ENCODE results near the gene MMS19.
"Not testable (repeated sequence)": the region's sequence is repeated elsewhere in the genome, so short reads cannot be mapped to it uniquely, and the experiment has no call there.

The MMS19 gene

DNA sequence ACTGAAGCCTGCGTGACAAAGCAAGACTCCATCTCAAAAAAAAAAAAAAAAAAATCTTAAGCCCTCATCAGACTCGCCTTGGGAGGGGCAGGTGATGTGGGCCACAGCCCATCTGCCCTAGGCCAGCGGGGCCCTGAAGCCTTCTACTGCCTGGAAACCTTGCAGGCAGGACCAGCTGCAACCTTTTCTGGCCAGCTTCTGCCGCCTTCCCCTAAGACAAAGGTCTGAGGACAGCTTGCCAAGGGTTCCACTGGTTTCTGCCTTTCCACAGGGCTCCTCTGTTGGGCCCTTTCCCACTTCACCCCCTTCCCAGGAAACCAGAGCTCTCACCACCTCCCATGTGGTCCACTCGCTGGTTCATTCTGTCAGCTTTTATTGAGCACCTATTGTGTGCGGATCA, 35.7 kb upstream of the MMS19 start:
- no peaks in the 10 kb centered on the region for H3K36me3 Mint-ChIP-seq (ENCODE audit: low read depth)
- H3K27ac Mint-ChIP-seq, result no peak overlapping the region
- no peak overlapping the region for H3K4me3 Mint-ChIP-seq
- no peaks in the 10 kb centered on the region for H3K4me1 Mint-ChIP-seq (ENCODE audit: low read depth)
- no peaks in the 10 kb centered on the region for H3K27me3 Mint-ChIP-seq (ENCODE audit: low read depth)
- no peaks in the 10 kb centered on the region for H3K9me3 Mint-ChIP-seq

DNA sequence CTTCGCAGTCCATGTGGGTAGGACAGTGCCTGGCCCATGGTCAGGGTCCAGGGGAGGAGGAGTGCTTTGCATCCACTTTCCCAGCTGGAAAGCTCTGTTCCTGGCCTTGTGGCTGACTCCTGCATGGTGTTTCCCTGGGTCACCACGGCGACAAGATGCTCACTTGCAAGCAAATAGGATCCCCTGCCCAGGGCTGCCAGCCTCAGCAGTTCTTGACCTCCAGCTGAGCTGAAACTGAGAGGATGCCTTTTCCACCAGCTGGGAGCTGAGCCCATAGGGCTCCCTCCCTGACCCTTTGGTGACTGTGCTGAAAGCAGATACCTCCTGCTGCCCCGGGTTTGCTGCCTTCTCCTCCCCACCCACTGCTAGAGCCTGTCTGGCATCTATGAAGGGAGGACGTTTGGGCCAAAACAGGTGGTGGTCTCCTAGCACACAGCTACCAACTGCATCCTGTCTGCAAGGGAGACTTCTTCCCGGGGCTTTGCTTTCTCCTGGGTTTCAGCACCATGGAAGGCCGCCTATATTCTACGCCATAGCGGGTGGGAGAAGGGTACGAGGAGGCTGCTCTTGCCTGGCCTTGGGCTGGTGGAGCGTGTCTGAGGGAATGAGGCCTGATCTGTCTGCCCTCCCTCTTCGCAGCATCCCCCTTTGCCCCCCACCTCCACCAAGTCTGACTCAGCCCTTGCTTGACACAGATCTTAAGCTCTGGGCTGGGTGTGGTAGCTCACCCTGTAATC, 34.9 kb upstream of the MMS19 start:
- Mint-ChIP-seq H3K36me3 (ENCODE audit: low read depth) (no peaks in the 10 kb centered on the region), H3K4me3 (no peak overlapping the region), H3K27ac (no peak overlapping the region), H3K9me3 (no peaks in the 10 kb centered on the region), H3K27me3 (ENCODE audit: low read depth) (no peaks in the 10 kb centered on the region), H3K4me1 (ENCODE audit: low read depth) (no peaks in the 10 kb centered on the region)

DNA sequence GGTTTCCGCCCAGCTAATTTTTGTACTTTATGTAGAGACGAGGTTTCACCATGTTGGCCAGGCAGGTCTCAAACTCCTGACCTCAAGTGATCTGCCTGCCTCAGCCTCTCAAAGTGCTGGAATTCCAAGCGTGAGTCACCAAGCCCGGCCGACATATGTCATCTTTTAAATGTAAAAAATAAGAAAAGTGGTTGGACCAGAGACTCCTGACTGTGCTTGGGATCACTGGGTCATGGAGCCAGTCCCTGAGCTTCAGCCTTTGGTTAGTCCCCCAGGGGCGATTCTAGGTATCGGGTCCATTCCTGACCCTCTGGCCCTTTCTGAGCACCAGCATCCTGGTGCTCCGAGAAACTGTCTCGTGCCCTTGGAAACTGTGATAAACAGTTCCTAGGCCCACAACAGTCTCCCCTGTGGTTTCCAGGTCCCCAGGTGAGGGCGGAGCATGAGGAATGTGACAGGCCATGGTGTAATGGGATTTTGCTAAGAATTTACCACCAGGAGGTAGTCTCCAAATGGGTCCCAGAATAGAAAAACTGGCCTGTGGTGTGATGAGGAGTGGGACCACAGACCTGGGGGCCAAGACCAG, 33.3 kb upstream of the MMS19 start:
- H3K36me3 Mint-ChIP-seq (ENCODE audit: low read depth), result no peaks in the 10 kb centered on the region
- H3K4me3 Mint-ChIP-seq, result no peak overlapping the region
- H3K27ac Mint-ChIP-seq, result no peak overlapping the region
- no peaks in the 10 kb centered on the region for H3K4me1 Mint-ChIP-seq (ENCODE audit: low read depth)
- H3K9me3 Mint-ChIP-seq, result no peaks in the 10 kb centered on the region
- no peaks in the 10 kb centered on the region for H3K27me3 Mint-ChIP-seq (ENCODE audit: low read depth)

DNA sequence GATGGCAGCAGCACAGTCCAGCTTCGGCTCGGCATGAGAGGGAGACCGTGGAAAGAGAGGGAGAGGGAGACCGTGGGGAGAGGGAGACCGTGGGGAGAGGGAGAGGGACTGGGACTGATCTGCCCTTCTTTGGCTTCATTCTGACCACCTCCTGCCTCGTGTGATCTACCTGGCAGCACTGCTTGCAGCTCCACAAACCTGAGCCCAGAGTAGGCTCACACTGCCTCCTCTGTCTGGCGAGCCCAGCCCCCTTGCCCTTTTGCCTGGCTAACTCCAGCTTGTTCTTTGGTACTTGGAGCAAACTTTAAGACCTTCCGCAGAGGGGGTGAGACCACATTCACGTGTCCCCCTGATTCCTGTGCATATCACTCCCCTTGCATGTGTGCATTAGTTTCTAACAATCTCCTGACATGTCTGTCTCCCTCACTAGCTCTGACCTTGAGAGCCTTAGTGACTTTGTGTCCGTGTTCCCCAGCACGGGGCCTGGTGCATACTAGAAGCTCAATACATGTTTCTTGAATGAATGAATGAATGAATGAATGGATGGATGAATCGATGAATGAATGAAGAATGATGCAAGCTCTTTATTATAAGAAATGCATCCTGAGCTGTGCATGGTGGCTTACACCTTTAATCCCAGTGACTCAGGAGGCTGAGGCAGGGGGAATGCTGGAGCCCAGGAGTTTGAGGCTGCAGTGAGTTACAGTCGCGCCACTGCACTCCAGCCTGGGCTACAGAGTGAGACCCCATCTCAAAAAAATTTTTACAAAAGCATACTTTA, 31.7 kb upstream of the MMS19 start:
- H3K27me3 Mint-ChIP-seq (ENCODE audit: low read depth), result peaks cover 7% of the 10 kb centered on the region
- H3K4me3 Mint-ChIP-seq, result no peak overlapping the region
- H3K36me3 Mint-ChIP-seq (ENCODE audit: low read depth), result no peaks in the 10 kb centered on the region
- H3K4me1 Mint-ChIP-seq (ENCODE audit: low read depth), result no peaks in the 10 kb centered on the region
- H3K27ac Mint-ChIP-seq, result no peak overlapping the region
- H3K9me3 Mint-ChIP-seq, result no peaks in the 10 kb centered on the region

DNA sequence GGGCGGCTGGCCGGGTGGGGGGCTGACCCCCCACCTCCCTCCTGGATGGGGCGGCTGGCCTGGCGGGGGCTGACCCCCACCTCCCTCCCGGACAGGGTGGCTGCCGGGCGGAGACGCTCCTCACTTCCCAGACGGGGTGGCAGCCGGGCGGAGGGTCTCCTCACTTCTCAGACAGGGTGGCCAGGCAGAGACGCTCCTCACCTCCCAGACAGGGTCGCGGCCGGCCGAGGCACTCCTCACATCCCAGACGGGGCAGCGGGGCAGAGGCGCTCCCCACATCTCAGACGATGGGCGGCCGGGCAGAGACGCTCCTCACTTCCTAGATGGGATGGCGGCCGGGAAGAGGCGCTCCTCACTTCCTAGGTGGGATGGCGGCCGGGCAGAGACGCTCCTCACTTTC, 30.7 kb upstream of the MMS19 start:
- not testable (repeated sequence) for H3K27me3 Mint-ChIP-seq (ENCODE audit: low read depth); H3K4me3 Mint-ChIP-seq; H3K36me3 Mint-ChIP-seq (ENCODE audit: low read depth); H3K4me1 Mint-ChIP-seq (ENCODE audit: low read depth); H3K27ac Mint-ChIP-seq; H3K9me3 Mint-ChIP-seq

DNA sequence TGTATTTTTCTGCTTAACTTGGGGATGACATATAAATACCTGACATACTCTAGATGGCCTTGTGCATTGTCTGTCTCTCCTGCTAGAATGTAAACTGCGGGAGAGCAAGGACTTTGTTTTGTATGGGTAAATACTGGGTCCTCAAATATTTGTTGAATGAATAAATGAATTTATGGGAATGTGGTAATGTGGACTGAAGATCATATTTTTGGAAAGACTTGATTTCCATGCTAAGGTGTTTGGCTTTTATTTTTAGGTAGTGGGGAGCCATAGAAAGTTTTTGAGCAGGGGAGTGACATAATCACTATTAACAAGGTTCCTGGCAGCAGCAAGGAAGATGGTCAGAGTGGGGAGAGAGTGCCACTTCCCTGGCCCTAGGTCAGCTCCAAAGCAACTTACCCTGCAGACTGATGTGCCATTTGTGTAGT, 27.5 kb upstream of the MMS19 start:
- H3K27me3 Mint-ChIP-seq (ENCODE audit: low read depth), result peaks cover 11% of the 10 kb centered on the region
- H3K36me3 Mint-ChIP-seq (ENCODE audit: low read depth), result no peaks in the 10 kb centered on the region
- H3K4me1 Mint-ChIP-seq (ENCODE audit: low read depth), result no peaks in the 10 kb centered on the region
- H3K27ac Mint-ChIP-seq, result no peak overlapping the region
- H3K9me3 Mint-ChIP-seq, result no peaks in the 10 kb centered on the region
- no peak overlapping the region for H3K4me3 Mint-ChIP-seq

DNA sequence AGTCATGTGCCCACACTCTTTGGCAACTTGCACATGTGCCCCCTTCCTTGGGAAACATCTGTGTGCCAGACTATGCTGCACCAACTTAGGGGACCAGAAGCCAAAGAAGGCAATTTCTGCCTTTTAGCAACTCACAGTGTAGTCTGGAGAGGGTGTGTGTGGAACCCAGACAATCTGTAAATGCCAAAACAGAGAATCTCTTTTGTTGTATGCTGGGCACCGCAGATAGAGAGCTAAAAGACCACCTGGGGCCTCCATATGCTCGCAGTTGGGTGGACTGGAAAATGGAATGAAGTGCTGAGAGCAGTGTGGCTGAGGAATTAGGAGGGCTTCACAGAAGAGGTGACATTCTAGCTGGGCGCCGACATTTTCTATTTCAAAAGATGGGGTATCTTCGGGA, 26.9 kb upstream of the MMS19 start:
- no peak overlapping the region for H3K4me3 Mint-ChIP-seq
- H3K4me1 Mint-ChIP-seq (ENCODE audit: low read depth), result no peaks in the 10 kb centered on the region
- H3K9me3 Mint-ChIP-seq, result no peaks in the 10 kb centered on the region
- H3K27me3 Mint-ChIP-seq (ENCODE audit: low read depth), result peaks cover 11% of the 10 kb centered on the region
- no peaks in the 10 kb centered on the region for H3K36me3 Mint-ChIP-seq (ENCODE audit: low read depth)
- no peak overlapping the region for H3K27ac Mint-ChIP-seq

DNA sequence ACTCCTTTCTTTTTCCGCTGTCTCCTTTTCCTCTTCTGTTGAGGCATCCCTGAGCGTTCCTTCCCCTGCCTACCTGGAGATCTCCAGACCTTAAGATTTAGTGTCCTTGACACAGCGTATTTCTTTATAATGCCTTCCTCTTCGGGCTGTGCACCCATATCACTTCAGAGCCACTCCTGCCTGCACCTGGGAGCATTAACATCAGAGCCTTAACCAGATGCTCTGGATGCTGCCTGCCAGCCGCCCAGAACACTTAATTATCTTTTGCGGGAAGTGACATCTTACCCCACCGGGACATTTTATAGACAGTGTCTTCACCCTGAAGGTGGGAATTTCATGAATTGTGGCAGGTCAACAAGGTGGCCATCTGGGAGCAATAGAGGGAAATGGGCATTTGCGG, 24.7 kb upstream of the MMS19 start:
- Mint-ChIP-seq H3K27me3 (ENCODE audit: low read depth) (peaks cover 20% of the 10 kb centered on the region), H3K4me3 (no peak overlapping the region), H3K36me3 (ENCODE audit: low read depth) (no peaks in the 10 kb centered on the region), H3K9me3 (no peaks in the 10 kb centered on the region), H3K27ac (no peak overlapping the region), H3K4me1 (ENCODE audit: low read depth) (no peaks in the 10 kb centered on the region)

DNA sequence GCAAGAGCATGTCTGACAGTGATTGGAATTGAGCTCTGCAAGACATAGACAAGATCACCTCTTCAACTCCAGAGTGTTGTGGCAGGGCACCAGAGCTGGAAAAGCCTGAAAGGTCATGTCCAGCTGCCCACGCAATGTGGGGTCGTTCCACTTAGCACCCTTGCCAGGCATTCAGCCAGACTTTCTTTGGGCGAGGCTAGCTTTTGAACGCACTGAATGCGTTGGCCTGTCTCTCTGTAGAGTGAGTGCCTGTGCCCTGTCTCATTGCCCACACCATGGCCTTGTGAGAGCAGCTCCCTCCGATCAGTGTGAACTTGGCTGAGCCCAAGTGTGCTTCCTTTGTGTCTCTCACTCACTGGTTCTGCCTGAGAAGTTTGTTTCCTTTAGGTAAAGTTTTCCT, 23.8 kb upstream of the MMS19 start:
- no peaks in the 10 kb centered on the region for H3K4me1 Mint-ChIP-seq (ENCODE audit: low read depth)
- H3K9me3 Mint-ChIP-seq, result no peaks in the 10 kb centered on the region
- H3K36me3 Mint-ChIP-seq (ENCODE audit: low read depth), result no peaks in the 10 kb centered on the region
- H3K4me3 Mint-ChIP-seq, result no peak overlapping the region
- H3K27ac Mint-ChIP-seq, result no peak overlapping the region
- peaks cover 20% of the 10 kb centered on the region for H3K27me3 Mint-ChIP-seq (ENCODE audit: low read depth)

DNA sequence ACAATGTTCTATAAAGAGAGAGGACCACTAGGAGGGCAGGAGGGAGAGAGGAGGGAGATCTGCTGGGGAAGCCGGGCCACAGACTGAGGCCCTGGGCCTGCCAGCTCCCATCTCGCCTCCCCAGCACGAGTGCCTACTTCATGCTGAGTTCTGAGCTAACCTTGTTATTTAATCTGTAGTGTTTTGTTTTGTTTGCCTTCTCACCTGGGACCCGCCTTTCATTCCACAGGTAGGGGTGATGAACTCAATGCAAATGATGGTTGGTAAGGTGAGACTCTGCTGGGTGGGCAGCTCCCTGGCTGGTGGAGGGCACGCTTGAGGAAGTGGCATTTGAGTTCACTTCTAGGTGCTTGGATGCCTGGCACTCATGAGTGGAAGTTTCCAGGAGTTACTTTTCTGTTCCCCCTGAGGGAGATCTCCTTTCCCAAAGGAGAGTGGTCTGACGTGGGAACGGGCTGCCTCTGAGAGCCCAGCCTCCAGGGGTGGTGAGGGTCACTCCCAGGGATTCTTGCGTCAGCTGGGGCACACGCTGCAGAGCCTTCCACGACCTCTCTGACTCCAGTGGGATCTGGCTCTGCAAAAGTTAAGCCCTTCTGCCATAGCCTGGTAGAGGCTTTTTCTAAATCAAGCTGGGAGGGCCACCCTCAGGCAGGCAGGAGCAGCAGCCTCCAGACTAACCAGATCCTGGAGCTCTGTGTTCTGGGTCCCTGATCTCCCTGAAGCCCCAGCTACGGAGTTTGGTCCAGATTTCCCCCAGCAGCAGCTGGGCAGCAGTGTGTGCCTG, 22.9 kb upstream of the MMS19 start:
- no peak overlapping the region for H3K4me3 Mint-ChIP-seq
- no peak overlapping the region for H3K27ac Mint-ChIP-seq
- no peaks in the 10 kb centered on the region for H3K36me3 Mint-ChIP-seq (ENCODE audit: low read depth)
- peaks cover 20% of the 10 kb centered on the region for H3K27me3 Mint-ChIP-seq (ENCODE audit: low read depth)
- no peaks in the 10 kb centered on the region for H3K4me1 Mint-ChIP-seq (ENCODE audit: low read depth)
- no peaks in the 10 kb centered on the region for H3K9me3 Mint-ChIP-seq

DNA sequence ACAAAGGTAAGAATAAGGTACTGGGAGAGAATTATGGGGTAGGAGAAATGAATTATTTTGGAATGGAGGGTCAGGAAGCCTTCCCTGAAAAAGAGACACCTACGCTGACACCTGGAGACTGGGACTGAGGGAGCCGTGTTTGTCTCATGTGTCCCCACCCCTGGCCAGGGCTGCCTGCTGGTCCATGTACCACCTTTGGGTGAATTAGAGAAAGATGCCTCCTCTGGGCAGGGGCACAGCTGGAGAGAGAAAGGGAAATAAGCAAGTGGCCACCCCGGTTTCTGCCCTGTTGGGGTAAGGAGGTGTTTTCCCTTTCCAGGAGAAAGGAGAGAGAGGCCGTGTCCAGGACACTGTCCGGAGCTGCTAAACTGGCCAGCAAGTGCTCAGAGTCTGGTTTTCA, 22.3 kb upstream of the MMS19 start:
- Mint-ChIP-seq H3K9me3 (no peaks in the 10 kb centered on the region), H3K27ac (no peak overlapping the region), H3K4me3 (no peak overlapping the region), H3K4me1 (ENCODE audit: low read depth) (no peaks in the 10 kb centered on the region), H3K27me3 (ENCODE audit: low read depth) (peaks cover 14% of the 10 kb centered on the region), H3K36me3 (ENCODE audit: low read depth) (no peaks in the 10 kb centered on the region)

DNA sequence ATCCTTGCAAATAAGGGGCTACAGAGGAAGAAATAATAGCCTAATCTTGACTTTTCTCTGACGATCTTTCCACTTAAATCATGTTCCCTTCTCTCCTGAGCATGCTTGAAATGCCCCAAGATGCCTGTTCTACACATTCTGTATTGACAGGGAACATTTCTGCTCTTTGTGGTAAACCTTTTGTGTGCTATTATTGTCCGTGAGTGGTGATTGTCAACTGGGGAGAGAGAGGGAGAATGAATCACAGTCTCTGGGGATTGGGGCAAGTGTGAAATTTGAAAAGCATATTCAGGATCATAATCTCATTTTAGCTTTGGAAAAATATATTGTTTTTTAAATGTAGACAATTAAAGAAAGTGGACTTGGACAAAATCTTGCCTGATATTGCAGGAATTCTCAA, 21.1 kb upstream of the MMS19 start:
- Mint-ChIP-seq H3K4me1 (ENCODE audit: low read depth) (no peaks in the 10 kb centered on the region), H3K27me3 (ENCODE audit: low read depth) (peaks cover 18% of the 10 kb centered on the region), H3K4me3 (no peak overlapping the region), H3K9me3 (no peaks in the 10 kb centered on the region), H3K36me3 (ENCODE audit: low read depth) (no peaks in the 10 kb centered on the region), H3K27ac (no peak overlapping the region)

DNA sequence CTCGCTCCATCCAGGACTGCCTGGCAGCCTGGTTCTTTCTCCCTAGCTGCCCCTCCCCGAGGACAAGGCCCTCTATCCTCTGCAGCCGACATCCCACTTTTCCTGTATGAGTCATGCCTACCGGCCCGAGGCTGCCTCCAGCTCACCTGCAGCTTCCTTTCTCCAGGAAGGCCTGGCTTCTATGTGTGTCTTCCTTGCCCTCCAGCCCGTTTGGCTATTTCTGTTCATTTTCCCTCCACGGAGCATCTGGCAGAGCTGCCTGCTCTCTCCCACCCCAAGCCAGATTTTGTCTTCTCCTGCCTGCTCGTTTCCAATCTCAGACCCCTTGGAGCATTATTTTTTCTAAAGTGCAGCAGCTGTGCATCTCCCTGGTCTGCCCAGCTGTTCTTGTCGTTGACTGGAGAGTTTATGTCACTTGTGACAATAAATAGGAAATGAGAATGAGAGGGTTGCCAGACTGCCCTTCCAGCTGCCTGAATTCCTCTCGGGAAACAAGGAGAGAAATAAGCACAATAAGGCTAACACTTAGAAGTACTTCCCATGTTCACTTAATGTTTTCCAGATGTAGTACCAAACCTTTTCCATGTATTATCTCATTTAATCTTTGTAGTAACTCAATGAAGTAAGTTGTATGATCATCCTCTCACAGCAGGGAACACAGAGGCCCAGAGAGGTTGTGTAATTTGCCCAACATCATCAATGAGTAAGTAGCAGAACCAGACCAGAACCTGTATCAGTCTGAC, 20.2 kb upstream of the MMS19 start:
- Mint-ChIP-seq H3K4me3 (no peak overlapping the region), H3K27me3 (ENCODE audit: low read depth) (peaks cover 24% of the 10 kb centered on the region), H3K36me3 (ENCODE audit: low read depth) (no peaks in the 10 kb centered on the region), H3K27ac (no peak overlapping the region), H3K4me1 (ENCODE audit: low read depth) (no peaks in the 10 kb centered on the region), H3K9me3 (no peaks in the 10 kb centered on the region)

DNA sequence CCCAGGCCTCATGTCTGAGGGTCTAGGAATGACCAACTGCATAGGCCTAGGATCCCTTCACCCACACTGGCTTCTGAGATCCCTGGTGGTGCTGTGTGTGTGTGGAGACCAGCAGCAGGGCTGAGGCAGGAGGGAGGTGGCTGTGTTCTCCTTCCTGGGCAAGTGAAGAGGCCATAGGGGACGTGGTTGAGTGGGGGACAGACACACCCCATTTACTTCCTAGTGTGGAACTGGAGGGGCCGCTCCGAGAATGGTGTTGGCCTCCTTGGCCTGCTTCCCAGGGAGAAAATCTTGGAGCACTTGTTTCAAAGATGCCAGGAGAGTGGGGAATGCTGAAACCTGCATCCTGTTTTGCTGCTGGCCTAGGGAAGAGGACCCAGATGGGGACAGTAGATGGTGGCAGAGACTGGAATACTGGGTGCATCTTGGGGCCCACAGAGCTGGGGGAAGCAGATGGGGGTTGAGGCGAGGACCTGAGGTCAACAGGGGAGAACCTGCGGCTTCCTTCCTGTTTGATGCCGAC, 19.6 kb upstream of the MMS19 start:
- H3K4me1 Mint-ChIP-seq (ENCODE audit: low read depth), result no peaks in the 10 kb centered on the region
- H3K9me3 Mint-ChIP-seq, result no peaks in the 10 kb centered on the region
- no peak overlapping the region for H3K27ac Mint-ChIP-seq
- no peaks in the 10 kb centered on the region for H3K36me3 Mint-ChIP-seq (ENCODE audit: low read depth)
- no peak overlapping the region for H3K4me3 Mint-ChIP-seq
- peaks cover 24% of the 10 kb centered on the region for H3K27me3 Mint-ChIP-seq (ENCODE audit: low read depth)

Data from T-helper 1 cell treated with Interleukin-12 subunit alpha and Interleukin-12 subunit beta and Interleukin-4 antibody, amounts not matched to agents 30 μg/mL and 1 μg/mL, for 36 hours (primary cell).